ENCODE measurements around the gene OSBPL8.
A peak's percentile ranks its signal among the peaks of the same experiment; 100 is the strongest.

OSBPL8 gene

GRCh38 chr12:76559400-76560085 is at the start of gene OSBPL8:
Gene OSBPL8 (minus strand): TSS chr12:76559771. CDS start chr12:76487551, 72,220 bp downstream.
- peak; percentile 94 to 97 for DNase-seq

- no peak for DNase-seq
These were observed 48.5 kb upstream of the OSBPL8 start for GRCh38 chr12:76608070-76608469.

- DNase-seq = no peak
These were observed 35.5 kb upstream of the OSBPL8 start for GRCh38 chr12:76595056-76595455.

GRCh38 chr12:76591476-76591875 is 31.9 kb upstream of the OSBPL8 start:
- no peak for DNase-seq

GRCh38 chr12:76590131-76590530 is 30.6 kb upstream of the OSBPL8 start:
- no peak for DNase-seq

- no peak for DNase-seq
These were observed 29.5 kb upstream of the OSBPL8 start for GRCh38 chr12:76588881-76589565.

- DNase-seq = no peak
These were observed 28.0 kb upstream of the OSBPL8 start for GRCh38 chr12:76587428-76588178.

GRCh38 chr12:76586764-76587395 is 27.3 kb upstream of the OSBPL8 start:
- no peak for DNase-seq

GRCh38 chr12:76583301-76583700 is 23.7 kb upstream of the OSBPL8 start:
- DNase-seq = no peak

GRCh38 chr12:76573840-76574373 is 14.3 kb upstream of the OSBPL8 start:
- DNase-seq = no peak

- no peak for DNase-seq
These were observed 11.7 kb upstream of the OSBPL8 start for GRCh38 chr12:76571256-76571655.

GRCh38 chr12:76569685-76570604 is 10.4 kb upstream of the OSBPL8 start:
- DNase-seq = no peak

- no peak for DNase-seq
These were observed 9.4 kb upstream of the OSBPL8 start for GRCh38 chr12:76568888-76569551.

- no peak for DNase-seq
These were observed 8.6 kb upstream of the OSBPL8 start for GRCh38 chr12:76568130-76568529.

GRCh38 chr12:76563061-76563460 is 3.5 kb upstream of the OSBPL8 start:
- no peak for DNase-seq

GRCh38 chr12:76562130-76562529 is 2.6 kb upstream of the OSBPL8 start:
- DNase-seq = no peak

- no peak for DNase-seq
These were observed 518 bp upstream of the OSBPL8 start for GRCh38 chr12:76560086-76560491.

- peak; percentile 58 to 74 for DNase-seq
These were observed 729 bp downstream of the OSBPL8 start for GRCh38 chr12:76558684-76559399.

GRCh38 chr12:76556368-76556767 is 3.2 kb downstream of the OSBPL8 start:
- DNase-seq = no peak

GRCh38 chr12:76555797-76556196 is 3.8 kb downstream of the OSBPL8 start:
- DNase-seq = no peak
